ENCODE results near the gene CFAP300. TPM values are rescaled to one million over a fixed set of nuclear protein-coding genes. Genes with fewer than 3 reads are reported as not detected.

Gene CFAP300
- polyA plus RNA-seq, 2 of the 4 experiments (the other 2 are of a cell fraction): 8.2 to 17.1 TPM

GRCh38 chr11:102119997-102120396 is 72.8 kb downstream of the CFAP300 start:
- Histone ChIP-seq H3K9me3 (no peaks in the 10 kb centered on the region), H3K4me2 (peak overlapping the region; percentile 84), H3K27ac (peak overlapping the region; percentile 87 to 99), H3K4me1 (peaks cover 66% of the 10 kb centered on the region), H3K4me3 (peak overlapping the region; percentile 30; the same call in 2 of the 3 replicates)
- TF ChIP-seq HES2 (IDR thresholded peaks at IDR 0.05) (peak; percentile 28; the same call in 1 of the 2 replicates), EP300 (IDR thresholded peaks at IDR 0.05) (no peak), GATA3 (IDR thresholded peaks at IDR 0.05; ENCODE audit: borderline replicate concordance) (0 out of 2 replicates have a peak, but pooled peaks have one; percentile 6), CEBPB (IDR thresholded peaks at IDR 0.05) (peak in 1 of 2 experiments; percentile 86; a peak in 3 of 4 replicates)
- DNase-seq (ENCODE audit: low read depth in 1 of 2, low spot score in 1 of 2) (peak; percentile 13 to 83), ATAC-seq (peak; percentile 67 to 76), FAIRE-seq (no peak)
- ChIA-PET CTCF (interaction anchor here (0.6 kb wide), 1 partner anchor 33 kb away, joined by 3 read pairs; no protein-coding TSS in a partner anchor), POLR2A (no interaction called here)
- WGBS (ENCODE audit: missing lambda C conversion rate): 0% methylated on average over 4 of the region's 4 CpGs

GRCh38 chr11:102120437-102120973 is 73.3 kb downstream of the CFAP300 start:
- peak overlapping the region; percentile 84 for H3K4me2 ChIP-seq
- ChIA-PET POLR2A (no interaction called here), CTCF (no interaction called here)
- 0% methylated on average over 3 of the region's 3 CpGs for WGBS (ENCODE audit: missing lambda C conversion rate)
- H3K9me3 ChIP-seq: no peaks in the 10 kb centered on the region
- FAIRE-seq: no peak
- H3K4me3 ChIP-seq: peak overlapping the region; percentile 30
- H3K4me1 ChIP-seq: peaks cover 62% of the 10 kb centered on the region
- peak; percentile 73 for ATAC-seq
- H3K27ac ChIP-seq: peak overlapping the region; percentile 87 to 99
- no peak for TF ChIP-seq ZSCAN20 (CRISPR knock-in tag; IDR thresholded peaks at IDR 0.05)
- no peak for TF ChIP-seq HOXB5 (CRISPR knock-in tag; IDR thresholded peaks at IDR 0.05)
- TF ChIP-seq JUN (IDR thresholded peaks at IDR 0.05): peak; percentile 46 to 56; a peak in 3 of 5 replicates
- no peak for TF ChIP-seq REST (IDR thresholded peaks at IDR 0.05)
- TF ChIP-seq SMC3 (IDR thresholded peaks at IDR 0.05): 0 out of 3 replicates have a peak, but pooled peaks have one; percentile 9
- no peak for TF ChIP-seq RFX5 (IDR thresholded peaks at IDR 0.05)
- no peak for TF ChIP-seq ESRRA (IDR thresholded peaks at IDR 0.05; ENCODE audit: borderline replicate concordance, low read length)
- TF ChIP-seq EHF (CRISPR knock-in tag; IDR thresholded peaks at IDR 0.05): no peak
- no peak for TF ChIP-seq HOXB13 (CRISPR knock-in tag; IDR thresholded peaks at IDR 0.05; ENCODE audit: low read depth)
- TF ChIP-seq PBX3 (IDR thresholded peaks at IDR 0.05): no peak
- no peak for TF ChIP-seq FOSL2 (IDR thresholded peaks at IDR 0.05)
- TF ChIP-seq FOSL2 (CRISPR knock-in tag; IDR thresholded peaks at IDR 0.05): peak; percentile 45
- TF ChIP-seq HEYL (CRISPR knock-in tag; IDR thresholded peaks at IDR 0.05): no peak
- peak; percentile 59 for TF ChIP-seq GATA3 (IDR thresholded peaks at IDR 0.05; ENCODE audit: borderline replicate concordance)
- no peak for TF ChIP-seq ELK1 (IDR thresholded peaks at IDR 0.05; ENCODE audit: low read depth, low read length)
- peak; percentile 75 to 94; a peak in 3 of 4 replicates for TF ChIP-seq CEBPB (IDR thresholded peaks at IDR 0.05)
- peak; percentile 58; the same call in 1 of the 2 replicates for TF ChIP-seq JUNB (IDR thresholded peaks at IDR 0.05)
- peak in 1 of 2 experiments; percentile 56; a peak in 1 of 5 replicates for TF ChIP-seq EP300 (IDR thresholded peaks at IDR 0.05)
- DNase-seq (ENCODE audit: low read depth in 1 of 2, low spot score in 1 of 2): peak; percentile 24 to 81

All from A549 (cell line).